Suprapubic skin (tissue), 3 donors: ENCODE results near the gene GRIK3.

Experiments used
- POLR2A ChIP-seq, 2 donors: fragments of 450-650 bp; IDR thresholded peaks; one replicate each; pipeline ENCODE4 v1.6.1; 2017; ENCODE audit warnings: antibody characterized with exemption in 2 of 2, mild to moderate bottlenecking in 2 of 2, moderate library complexity in 2 of 2
- TF ChIP-seq, protein P1 (sequence below), 2 donors: fragments of 200-600 bp in 1 of 2; fragments of 450-650 bp in 1 of 2; sonication (generic) in 1 of 2; IDR thresholded peaks; one replicate each; pipeline ENCODE4 v1.5.1; 2016 to 2019; ENCODE audit warnings: antibody characterized with exemption in 2 of 2, mild to moderate bottlenecking in 1 of 2, moderate library complexity in 1 of 2

GRCh38 chr1:36858553-36858952 is 175.8 kb downstream of the GRIK3 start:
- TF ChIP-seq, protein P1, sequence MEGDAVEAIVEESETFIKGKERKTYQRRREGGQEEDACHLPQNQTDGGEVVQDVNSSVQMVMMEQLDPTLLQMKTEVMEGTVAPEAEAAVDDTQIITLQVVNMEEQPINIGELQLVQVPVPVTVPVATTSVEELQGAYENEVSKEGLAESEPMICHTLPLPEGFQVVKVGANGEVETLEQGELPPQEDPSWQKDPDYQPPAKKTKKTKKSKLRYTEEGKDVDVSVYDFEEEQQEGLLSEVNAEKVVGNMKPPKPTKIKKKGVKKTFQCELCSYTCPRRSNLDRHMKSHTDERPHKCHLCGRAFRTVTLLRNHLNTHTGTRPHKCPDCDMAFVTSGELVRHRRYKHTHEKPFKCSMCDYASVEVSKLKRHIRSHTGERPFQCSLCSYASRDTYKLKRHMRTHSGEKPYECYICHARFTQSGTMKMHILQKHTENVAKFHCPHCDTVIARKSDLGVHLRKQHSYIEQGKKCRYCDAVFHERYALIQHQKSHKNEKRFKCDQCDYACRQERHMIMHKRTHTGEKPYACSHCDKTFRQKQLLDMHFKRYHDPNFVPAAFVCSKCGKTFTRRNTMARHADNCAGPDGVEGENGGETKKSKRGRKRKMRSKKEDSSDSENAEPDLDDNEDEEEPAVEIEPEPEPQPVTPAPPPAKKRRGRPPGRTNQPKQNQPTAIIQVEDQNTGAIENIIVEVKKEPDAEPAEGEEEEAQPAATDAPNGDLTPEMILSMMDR (IDR thresholded peaks at IDR 0.05), result no peak
- TF ChIP-seq POLR2A (IDR thresholded peaks at IDR 0.05), result no peak
